Measurements from ENCODE around the gene DTX3.

DTX3 gene

DNA sequence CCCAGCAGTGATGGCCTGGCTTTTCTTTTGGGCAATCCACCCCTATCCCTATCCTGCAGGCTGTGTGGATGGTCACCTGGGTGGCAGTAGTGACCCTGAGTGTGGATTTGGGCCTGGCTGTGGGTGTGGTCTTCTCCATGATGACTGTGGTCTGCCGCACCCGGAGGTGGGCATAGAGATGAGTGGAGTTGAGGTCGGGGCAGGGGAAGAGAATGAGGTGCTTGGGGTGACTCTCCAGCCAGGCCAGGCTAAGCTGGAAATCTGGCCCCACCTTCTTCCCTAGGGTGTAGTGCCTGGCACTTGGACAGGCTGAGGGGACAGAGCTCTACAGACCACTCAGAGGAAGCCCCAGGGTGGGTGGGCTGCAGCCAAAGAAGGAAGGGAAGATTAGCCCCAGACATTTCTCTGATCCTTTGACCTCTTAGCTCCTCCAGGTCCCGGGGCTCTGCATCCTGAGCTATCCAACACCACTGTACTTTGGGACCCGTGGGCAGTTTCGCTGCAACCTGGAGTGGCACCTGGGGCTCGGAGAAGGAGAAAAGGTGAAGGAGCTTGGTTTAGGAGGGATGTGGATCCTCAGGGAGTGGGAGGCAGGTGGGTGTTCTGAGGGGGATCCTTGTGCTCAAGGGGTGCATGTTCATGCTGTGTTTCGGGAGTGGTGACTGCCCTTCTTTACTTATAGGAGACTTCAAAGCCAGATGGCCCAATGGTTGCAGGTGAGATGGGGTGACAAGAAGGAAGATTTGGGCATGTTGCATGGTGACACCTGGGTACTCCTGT lies 20.0 kb downstream of the DTX3 start:
- Histone ChIP-seq H3K4me3 (ENCODE audit: low read depth in 1 of 2, low read length in 1 of 2) (no peak overlapping the region), H3K27ac (no peak overlapping the region), H3K27me3 (peaks cover 100% of the 10 kb centered on the region), H3K36me3 (no peaks in the 10 kb centered on the region), H3K9me3 (no peaks in the 10 kb centered on the region), H3K4me1 (ENCODE audit: control insufficient read depth in 1 of 2, insufficient read depth in 1 of 2, low read depth in 1 of 2, low read length in 1 of 2) (peaks cover 22 to 25% of the 10 kb centered on the region in 2 experiments)
- TF ChIP-seq, protein P1, sequence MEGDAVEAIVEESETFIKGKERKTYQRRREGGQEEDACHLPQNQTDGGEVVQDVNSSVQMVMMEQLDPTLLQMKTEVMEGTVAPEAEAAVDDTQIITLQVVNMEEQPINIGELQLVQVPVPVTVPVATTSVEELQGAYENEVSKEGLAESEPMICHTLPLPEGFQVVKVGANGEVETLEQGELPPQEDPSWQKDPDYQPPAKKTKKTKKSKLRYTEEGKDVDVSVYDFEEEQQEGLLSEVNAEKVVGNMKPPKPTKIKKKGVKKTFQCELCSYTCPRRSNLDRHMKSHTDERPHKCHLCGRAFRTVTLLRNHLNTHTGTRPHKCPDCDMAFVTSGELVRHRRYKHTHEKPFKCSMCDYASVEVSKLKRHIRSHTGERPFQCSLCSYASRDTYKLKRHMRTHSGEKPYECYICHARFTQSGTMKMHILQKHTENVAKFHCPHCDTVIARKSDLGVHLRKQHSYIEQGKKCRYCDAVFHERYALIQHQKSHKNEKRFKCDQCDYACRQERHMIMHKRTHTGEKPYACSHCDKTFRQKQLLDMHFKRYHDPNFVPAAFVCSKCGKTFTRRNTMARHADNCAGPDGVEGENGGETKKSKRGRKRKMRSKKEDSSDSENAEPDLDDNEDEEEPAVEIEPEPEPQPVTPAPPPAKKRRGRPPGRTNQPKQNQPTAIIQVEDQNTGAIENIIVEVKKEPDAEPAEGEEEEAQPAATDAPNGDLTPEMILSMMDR (IDR thresholded peaks at IDR 0.05) = no peak

DNA sequence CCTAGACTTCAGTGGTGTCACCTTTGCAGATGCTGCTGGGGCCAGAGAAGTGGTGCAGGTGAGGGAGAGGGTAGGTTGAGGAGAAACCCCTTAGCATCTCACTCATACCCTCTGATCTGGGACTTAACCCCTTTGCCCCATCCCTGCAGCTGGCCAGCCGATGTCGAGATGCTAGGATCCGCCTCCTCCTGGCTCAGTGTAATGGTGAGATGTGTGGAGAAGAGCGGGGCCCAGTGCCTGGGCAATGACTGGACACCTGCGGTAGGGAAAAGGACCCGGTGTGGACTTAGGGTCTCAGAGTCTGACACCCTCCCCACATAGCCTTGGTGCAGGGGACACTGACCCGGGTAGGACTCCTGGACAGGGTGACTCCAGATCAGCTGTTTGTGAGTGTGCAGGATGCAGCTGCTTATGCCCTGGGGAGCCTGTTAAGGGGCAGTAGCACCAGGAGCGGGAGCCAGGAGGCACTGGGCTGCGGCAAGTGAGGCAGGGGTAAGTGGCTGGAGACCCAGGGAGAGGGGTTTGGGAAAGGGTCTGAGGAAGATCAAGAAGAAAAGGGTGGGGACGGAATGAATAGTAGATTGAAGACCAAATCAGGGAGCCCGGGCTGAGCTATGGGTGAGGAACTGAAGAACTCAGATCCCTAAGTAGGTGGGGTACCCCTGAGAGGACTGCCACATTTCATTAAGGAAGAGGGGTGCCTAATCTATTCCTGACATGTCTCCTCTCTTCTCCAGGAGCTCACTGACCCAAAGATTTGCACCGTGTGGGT lies 20.8 kb downstream of the DTX3 start:
- H3K9me3 ChIP-seq = no peaks in the 10 kb centered on the region
- H3K36me3 ChIP-seq = no peaks in the 10 kb centered on the region
- H3K4me1 ChIP-seq (ENCODE audit: control insufficient read depth in 1 of 2, insufficient read depth in 1 of 2, low read depth in 1 of 2, low read length in 1 of 2) = peaks cover 21% of the 10 kb centered on the region in 2 experiments
- TF ChIP-seq, protein P1 (IDR thresholded peaks at IDR 0.05) = no peak
- H3K4me3 ChIP-seq (ENCODE audit: low read depth in 1 of 2, low read length in 1 of 2) = no peak overlapping the region
- H3K27me3 ChIP-seq = peaks cover 100% of the 10 kb centered on the region
- H3K27ac ChIP-seq = no peak overlapping the region

DNA sequence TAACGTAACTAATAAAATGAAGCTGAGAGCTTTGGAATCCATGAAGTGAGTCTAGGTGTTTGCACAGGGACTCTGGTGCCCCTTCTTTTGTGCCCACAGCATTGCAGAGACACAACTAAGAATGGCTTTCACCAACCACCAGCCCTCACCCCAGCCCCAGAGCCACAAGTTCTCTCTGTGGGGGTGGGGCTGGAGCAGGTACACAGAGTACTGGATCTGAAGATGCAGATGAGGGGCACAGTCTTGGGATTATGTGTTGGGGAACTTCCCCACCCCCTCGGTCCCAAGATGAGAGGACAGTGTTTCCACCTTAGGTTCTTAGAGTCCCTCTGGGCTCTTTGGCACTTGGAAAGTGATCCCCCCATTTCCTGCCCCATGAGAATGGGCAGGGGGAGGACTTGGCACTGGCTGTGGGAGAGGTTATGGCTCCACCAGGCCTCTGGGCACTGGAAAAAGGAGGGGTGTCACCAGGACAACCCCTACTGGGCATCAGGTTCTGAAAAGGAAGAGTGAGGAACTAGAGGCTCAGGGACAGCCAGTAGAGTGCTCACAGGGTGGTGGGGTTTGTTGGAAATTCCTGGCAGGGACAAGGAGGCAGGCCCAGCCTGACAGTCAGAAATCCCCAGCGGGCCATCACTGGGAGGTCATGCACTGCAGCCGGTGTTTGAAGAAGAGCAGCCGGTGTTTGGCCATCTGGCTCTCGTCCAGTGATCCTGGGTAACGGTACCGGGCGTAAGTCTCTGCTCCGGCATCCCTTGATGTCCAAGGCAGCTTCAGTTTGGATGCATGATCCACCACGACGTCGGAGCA lies 21.7 kb downstream of the DTX3 start:
- H3K9me3 ChIP-seq = no peaks in the 10 kb centered on the region
- H3K4me3 ChIP-seq (ENCODE audit: low read depth in 1 of 2, low read length in 1 of 2) = no peak overlapping the region
- peaks cover 100% of the 10 kb centered on the region for H3K27me3 ChIP-seq
- peaks cover 12% of the 10 kb centered on the region in 2 experiments for H3K4me1 ChIP-seq (ENCODE audit: control insufficient read depth in 1 of 2, insufficient read depth in 1 of 2, low read depth in 1 of 2, low read length in 1 of 2)
- H3K36me3 ChIP-seq = no peaks in the 10 kb centered on the region
- TF ChIP-seq, protein P1 (IDR thresholded peaks at IDR 0.05) = no peak
- no peak overlapping the region for H3K27ac ChIP-seq

DNA sequence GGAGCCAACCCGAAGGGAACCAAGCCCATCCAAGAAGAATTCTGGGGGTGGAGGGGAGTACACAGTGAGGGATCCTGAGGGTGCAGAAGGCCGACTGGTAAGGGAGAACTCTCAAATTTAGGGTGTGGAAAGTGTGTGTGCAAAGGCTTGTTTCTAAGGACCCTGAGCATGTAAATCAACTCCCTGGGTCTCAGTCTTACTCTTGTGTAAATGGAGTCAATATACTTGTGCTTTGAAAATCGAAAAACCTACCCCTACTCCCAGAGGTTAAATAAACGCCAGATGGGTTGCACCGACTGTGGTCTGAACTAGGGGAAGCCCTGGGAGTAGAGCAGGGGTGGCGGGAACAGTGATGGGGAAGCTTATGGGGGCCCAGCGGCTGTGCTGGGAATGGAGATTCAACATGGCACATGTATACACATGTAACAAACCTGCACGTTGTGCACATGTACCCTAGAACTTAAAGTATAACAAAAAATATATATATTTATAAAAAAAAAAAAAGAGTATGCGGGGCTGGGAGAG lies 22.4 kb downstream of the DTX3 start:
- Histone ChIP-seq H3K27me3 (peaks cover 100% of the 10 kb centered on the region), H3K4me1 (ENCODE audit: control insufficient read depth in 1 of 2, insufficient read depth in 1 of 2, low read depth in 1 of 2, low read length in 1 of 2) (peaks cover 5 to 7% of the 10 kb centered on the region in 2 experiments), H3K27ac (no peak overlapping the region), H3K36me3 (no peaks in the 10 kb centered on the region), H3K9me3 (no peaks in the 10 kb centered on the region), H3K4me3 (ENCODE audit: low read depth in 1 of 2, low read length in 1 of 2) (no peak overlapping the region)
- TF ChIP-seq, protein P1 (IDR thresholded peaks at IDR 0.05) = no peak
